Measurements from ENCODE around the gene KCNQ1. TPM values are rescaled to one million over a fixed set of nuclear protein-coding genes. Genes with fewer than 3 reads are reported as not detected.

Gene KCNQ1
- total and polyA plus RNA-seq, 2 donors (not counting 3 experiments of a cell fraction or from before 2014, with no cell fraction given), result 0.07 to 0.09 TPM

DNA sequence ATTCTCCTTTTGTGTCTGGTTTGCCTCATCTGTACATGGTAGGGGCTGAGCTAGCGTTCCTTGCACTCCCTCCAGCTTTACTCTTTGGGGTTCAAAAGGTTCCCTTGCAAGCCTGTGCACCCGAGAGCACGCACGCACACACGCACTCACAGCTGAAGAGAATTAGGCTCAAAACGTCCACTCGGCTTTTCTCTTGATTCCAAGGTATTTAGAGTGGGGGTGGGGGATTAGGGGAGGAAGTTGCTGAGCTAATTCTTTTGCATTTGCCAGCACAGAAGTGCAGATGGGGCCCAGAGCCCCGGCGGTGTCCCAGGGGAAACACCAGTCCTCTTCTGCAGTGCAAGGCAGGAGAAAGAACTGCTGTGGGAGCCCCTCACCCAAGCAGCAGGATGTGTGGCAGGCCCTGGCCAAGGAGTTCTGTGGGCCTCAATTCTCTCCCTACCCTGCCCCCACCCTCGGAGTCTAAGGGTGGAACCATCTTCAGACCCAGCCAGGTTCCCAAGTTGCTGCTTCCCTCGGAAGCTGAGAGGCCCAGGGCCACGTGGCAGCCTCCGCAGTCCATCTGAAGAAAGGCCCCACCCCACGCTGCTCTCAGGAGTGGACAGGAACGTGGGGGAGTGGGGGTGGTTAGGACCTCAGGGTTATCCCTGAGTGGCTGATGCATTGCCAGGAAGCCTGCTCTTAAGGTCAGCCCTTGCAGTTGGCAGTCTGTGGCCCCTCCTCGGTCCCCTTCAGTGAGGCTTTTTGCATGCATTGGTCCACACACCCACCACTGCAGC is 258.7 kb downstream of the KCNQ1 start:
- dilution Hi-C loops (cut with MboI; ENCODE audit: extremely low pct_ligation_motif_present, low sequenced_read_pairs), result no loop called here
- ChIA-PET POLR2A (no interaction called here), CTCF (no interaction called here)
- Histone ChIP-seq H4K20me1 (replicated peaks; ENCODE audit: control insufficient read depth, extremely low read depth, insufficient read depth, low read length) (no peaks in the 10 kb centered on the region), H3K4me2 (ENCODE audit: insufficient read depth, low read length) (no peak overlapping the region), H3K9me1 (replicated peaks; ENCODE audit: control insufficient read depth, extremely low read depth, insufficient read depth, low read length) (no peaks in the 10 kb centered on the region), H3K36me3 (ENCODE audit: control insufficient read depth in 2 of 2, extremely low read depth in 1 of 2, insufficient read depth in 2 of 2, low read length in 2 of 2) (no peaks in the 10 kb centered on the region), H2AFZ (ENCODE audit: low read depth, low read length) (no peak overlapping the region), H3K4me1 (ENCODE audit: control insufficient read depth, extremely low read depth, insufficient read depth, low read length) (peaks cover 2% of the 10 kb centered on the region), H3K79me2 (ENCODE audit: control insufficient read depth, insufficient read depth, low read length) (peaks cover 7% of the 10 kb centered on the region), H3K27ac (ENCODE audit: insufficient read depth, low read depth, low read length) (no peak overlapping the region), H3K4me3 (replicated peaks in 1 of 3; ENCODE audit: insufficient read depth in 1 of 3, low read depth in 1 of 3, low read length in 3 of 3) (no peak overlapping the region), H3K9ac (replicated peaks; ENCODE audit: extremely low read depth, insufficient read depth, low read length) (no peak overlapping the region), H3K27me3 (ENCODE audit: control insufficient read depth in 2 of 2, insufficient read depth in 2 of 2, low read length in 2 of 2) (no peaks in the 10 kb centered on the region), H3K9me3 (replicated peaks; ENCODE audit: control insufficient read depth, insufficient read depth, low read length) (no peaks in the 10 kb centered on the region)
- no peak for DNase-seq (ENCODE audit: low read depth, low spot score)
- TF ChIP-seq MAX (IDR thresholded peaks at IDR 0.05; ENCODE audit: insufficient read depth, insufficient read length) (no peak), JUN (IDR thresholded peaks at IDR 0.05; ENCODE audit: borderline replicate concordance, insufficient read depth, insufficient read length, low read depth) (no peak), POLR2AphosphoS5 (IDR thresholded peaks at IDR 0.05; ENCODE audit: insufficient read depth, low read depth, low read length) (no peak), MYC (IDR thresholded peaks at IDR 0.05; ENCODE audit: low read depth, low read length) (no peak), EZH2 (IDR thresholded peaks at IDR 0.05; ENCODE audit: borderline replicate concordance, low read depth, low read length, severe bottlenecking) (no peak), CTCF (IDR thresholded peaks at IDR 0.05; ENCODE audit: extremely low read depth in 1 of 2, insufficient read depth in 1 of 2, low read depth in 1 of 2, low read length in 2 of 2) (no peak), FOS (IDR thresholded peaks at IDR 0.05; ENCODE audit: borderline replicate concordance, insufficient read depth, low read length) (no peak), POLR2A (IDR thresholded peaks at IDR 0.05; ENCODE audit: low read depth, low read length) (no peak), GATA2 (IDR thresholded peaks at IDR 0.05; ENCODE audit: insufficient read depth, insufficient read length, low read depth, low read length) (no peak)
- BruUV-seq (replicated peaks), result no TSS peak
- FAIRE-seq, result no peak
- intact Hi-C loops (cut with micrococcal nuclease), result no loop called here
